ENCODE data around the gene IL18.

- no peak for TF ChIP-seq POLR2A (IDR thresholded peaks at IDR 0.05)
- no peak for TF ChIP-seq CTCF (IDR thresholded peaks at IDR 0.05)
These were observed 48.4 kb upstream of the IL18 start for GRCh38 chr11:112212290-112212689.

Data from Peyer's patch (tissue), 4 donors.